ACC112 (cell line): ENCODE measurements around the gene SYAP1.
"Not testable (repeated sequence)": the region's sequence is repeated elsewhere in the genome, so short reads cannot be mapped to it uniquely, and the experiment has no call there.

Experiments used
- H2AFZ ChIP-seq: fragments of 200-600 bp; sonication (generic); one replicate; pipeline ENCODE4 v1.6.0; 2017; ENCODE audit warnings: antibody characterized with exemption, low read length; ENCODE audit not compliant: unreplicated experiment
- H3K27ac ChIP-seq: fragments of 200-600 bp; sonication (generic); 2 replicates; pipeline ENCODE4 v1.5.1; 2014; ENCODE audit warnings: low read depth, mild to moderate bottlenecking, antibody characterized with exemption, low read length, moderate library complexity
- H3K27me3 ChIP-seq: fragments of 200-600 bp; sonication (generic); 2 replicates; pipeline ENCODE4 v1.6.1; 2014; ENCODE audit warnings: mild to moderate bottlenecking, antibody characterized with exemption, low read length, moderate library complexity, mixed read lengths; ENCODE audit not compliant: insufficient read depth
- H3K36me3 ChIP-seq: fragments of 200-600 bp; sonication (generic); 2 replicates; pipeline ENCODE4 v1.6.1; 2016; ENCODE audit warnings: mild to moderate bottlenecking, antibody characterized with exemption, low read length, moderate library complexity, mixed read lengths; ENCODE audit not compliant: insufficient read depth
- H3K4me1 ChIP-seq: fragments of 200-600 bp; sonication (generic); one replicate; pipeline ENCODE4 v1.6.1; 2016; ENCODE audit warnings: low read length, mixed read lengths; ENCODE audit not compliant: insufficient read depth, unreplicated experiment, control insufficient read depth
- H3K4me3 ChIP-seq: fragments of 200-600 bp; sonication (generic); 2 replicates; pipeline ENCODE4 v1.5.1; 2014; ENCODE audit warnings: mild to moderate bottlenecking, low read depth, low read length
- H3K79me2 ChIP-seq: fragments of 200-600 bp; sonication (generic); one replicate; pipeline ENCODE4 v1.6.0; 2016; ENCODE audit warnings: low read length; ENCODE audit not compliant: control insufficient read depth, unreplicated experiment, insufficient read depth

Gene SYAP1

GRCh38 chrX:16702700-16703599 lies 16.5 kb upstream of the SYAP1 start:
- Histone ChIP-seq H3K36me3 (no peaks in the 10 kb centered on the region; the same call in 1 of the 2 replicates), H3K4me3 (no peak overlapping the region), H3K27me3 (no peaks in the 10 kb centered on the region), H2AFZ (no peak overlapping the region), H3K27ac (no peak overlapping the region), H3K4me1 (no peaks in the 10 kb centered on the region), H3K79me2 (no peaks in the 10 kb centered on the region)

- H3K79me2 ChIP-seq = no peaks in the 10 kb centered on the region
- no peaks in the 10 kb centered on the region for H3K36me3 ChIP-seq
- no peak overlapping the region for H2AFZ ChIP-seq
- no peaks in the 10 kb centered on the region for H3K27me3 ChIP-seq
- H3K4me3 ChIP-seq = no peak overlapping the region
- no peak overlapping the region for H3K27ac ChIP-seq
- H3K4me1 ChIP-seq = no peaks in the 10 kb centered on the region
Observed at GRCh38 chrX:16705370-16705769, 14.0 kb upstream of the SYAP1 start.

GRCh38 chrX:16708016-16708415 lies 11.4 kb upstream of the SYAP1 start:
- peaks cover 5% of the 10 kb centered on the region for H3K4me1 ChIP-seq
- no peaks in the 10 kb centered on the region for H3K27me3 ChIP-seq
- H2AFZ ChIP-seq = no peak overlapping the region
- peaks cover 8% of the 10 kb centered on the region for H3K79me2 ChIP-seq
- H3K4me3 ChIP-seq = no peak overlapping the region
- H3K27ac ChIP-seq = no peak overlapping the region
- no peaks in the 10 kb centered on the region for H3K36me3 ChIP-seq

GRCh38 chrX:16711219-16711811 lies 8.1 kb upstream of the SYAP1 start:
- H3K4me3 ChIP-seq = peak overlapping the region; percentile 88
- H3K4me1 ChIP-seq = peaks cover 5% of the 10 kb centered on the region
- no peak overlapping the region for H3K27ac ChIP-seq
- peaks cover 8% of the 10 kb centered on the region for H3K79me2 ChIP-seq
- H3K27me3 ChIP-seq = no peaks in the 10 kb centered on the region
- H2AFZ ChIP-seq = peak overlapping the region; percentile 93
- H3K36me3 ChIP-seq = no peaks in the 10 kb centered on the region

- H3K27ac ChIP-seq = no peak overlapping the region; the same call in 1 of the 2 replicates
- peaks cover 8% of the 10 kb centered on the region for H3K79me2 ChIP-seq
- H2AFZ ChIP-seq = peak overlapping the region; percentile 93
Observed at GRCh38 chrX:16711893-16712547, 7.4 kb upstream of the SYAP1 start.

GRCh38 chrX:16712548-16713155 lies 6.8 kb upstream of the SYAP1 start, which contains the start of gene CTPS2:
Gene CTPS2, minus strand, starts transcription at chrX:16712669. Its CDS starts 9,767 bp downstream, at chrX:16702902.
- H3K27ac ChIP-seq = peak within 1 kb of the TSS; percentile 13; the same call in 1 of the 2 replicates
- H2AFZ ChIP-seq = peak within 1 kb of the TSS; percentile 93
- H3K4me3 ChIP-seq = peak within 1 kb of the TSS; percentile 88
- peaks cover 8% of the 10 kb centered on the region for H3K79me2 ChIP-seq
- H3K4me1 ChIP-seq = peaks cover 5% of the 10 kb centered on the region
- no peaks in the 10 kb centered on the region for H3K27me3 ChIP-seq
- no peaks in the 10 kb centered on the region for H3K36me3 ChIP-seq

More at GRCh38 chrX:16711893-16712547, 7.4 kb upstream of the SYAP1 start:
- Histone ChIP-seq H3K4me1 (peaks cover 5% of the 10 kb centered on the region), H3K36me3 (no peaks in the 10 kb centered on the region), H3K27me3 (no peaks in the 10 kb centered on the region), H3K4me3 (peak overlapping the region; percentile 88)

GRCh38 chrX:16714504-16714903 lies 4.9 kb upstream of the SYAP1 start:
- no peak overlapping the region for H3K27ac ChIP-seq

GRCh38 chrX:16715638-16716037 lies 3.8 kb upstream of the SYAP1 start:
- H3K27ac ChIP-seq, H3K4me3 ChIP-seq, H3K27me3 ChIP-seq: not testable (repeated sequence)

More at GRCh38 chrX:16714504-16714903, 4.9 kb upstream of the SYAP1 start:
- Histone ChIP-seq H3K79me2 (peaks cover 8% of the 10 kb centered on the region), H3K36me3 (no peaks in the 10 kb centered on the region), H3K27me3 (no peaks in the 10 kb centered on the region), H2AFZ (no peak overlapping the region), H3K4me3 (no peak overlapping the region), H3K4me1 (peaks cover 8% of the 10 kb centered on the region)

GRCh38 chrX:16716451-16716850 lies 3.0 kb upstream of the SYAP1 start:
- peaks cover 22% of the 10 kb centered on the region for H3K79me2 ChIP-seq
- not testable (repeated sequence) for H3K27ac ChIP-seq, H2AFZ ChIP-seq

More at GRCh38 chrX:16715638-16716037, 3.8 kb upstream of the SYAP1 start:
- peaks cover 19% of the 10 kb centered on the region for H3K79me2 ChIP-seq
- H3K4me1 ChIP-seq, H3K36me3 ChIP-seq, H2AFZ ChIP-seq: not testable (repeated sequence)

GRCh38 chrX:16718824-16719333 lies 533 bp upstream of the SYAP1 start:
- H2AFZ ChIP-seq = no peak overlapping the region
- H3K27me3 ChIP-seq = no peaks in the 10 kb centered on the region
- peaks cover 3% of the 10 kb centered on the region; the same call in 1 of the 2 replicates for H3K36me3 ChIP-seq
- peaks cover 7% of the 10 kb centered on the region for H3K4me1 ChIP-seq
- peak overlapping the region; percentile 100 for H3K4me3 ChIP-seq
- peaks cover 42% of the 10 kb centered on the region for H3K79me2 ChIP-seq
- H3K27ac ChIP-seq = peak overlapping the region; percentile 98

More at GRCh38 chrX:16716451-16716850, 3.0 kb upstream of the SYAP1 start:
- H3K4me1 ChIP-seq, H3K36me3 ChIP-seq, H3K4me3 ChIP-seq, H3K27me3 ChIP-seq: not testable (repeated sequence)
